Calu3 (cell line): Measurements from ENCODE around the gene HLA-B. TPM values are rescaled to one million over a fixed set of nuclear protein-coding genes. Genes with fewer than 3 reads are reported as not detected.
"Not testable (repeated sequence)": the region's sequence is repeated elsewhere in the genome, so short reads cannot be mapped to it uniquely, and the experiment has no call there.

Experiments
- BruUV-seq: library from RNA; stranded (reverse); fragments of 400-500 nt; replicated peaks from 2 replicates; lab custom pipeline; 2021; lab: Mats Ljungman, UMichigan
- CTCF ChIA-PET: fragments of 300-600 bp; sonication (Branson Sonifier 250); formaldehyde crosslinking; loops from one replicate; lab custom pipeline; 2022; ENCODE audit warnings: antibody characterized with exemption; lab: Charles Lee
- DNase-seq: peaks from one replicate; pipeline ENCODE4 v3.0.0; 2022
- H3K27ac Mint-ChIP-seq: one replicate; pipeline ENCODE4 v1.8.0; 2022; ENCODE audit warnings: mixed read lengths; ENCODE audit not compliant: unreplicated experiment
- H3K27me3 Mint-ChIP-seq: one replicate; pipeline ENCODE4 v1.8.0; 2022; ENCODE audit warnings: mixed read lengths; ENCODE audit not compliant: unreplicated experiment
- H3K36me3 Mint-ChIP-seq: one replicate; pipeline ENCODE4 v1.8.0; 2022; ENCODE audit warnings: mild to moderate bottlenecking, moderate library complexity, mixed read lengths; ENCODE audit not compliant: insufficient read depth, unreplicated experiment
- H3K4me1 Mint-ChIP-seq: one replicate; pipeline ENCODE4 v1.8.0; 2022; ENCODE audit warnings: mild to moderate bottlenecking, low read depth, mixed read lengths; ENCODE audit not compliant: unreplicated experiment
- H3K4me3 Mint-ChIP-seq: one replicate; pipeline ENCODE4 v1.8.0; 2022; ENCODE audit warnings: mild to moderate bottlenecking, low read depth, moderate library complexity, mixed read lengths; ENCODE audit not compliant: unreplicated experiment
- H3K9me3 Mint-ChIP-seq: one replicate; pipeline ENCODE4 v1.8.0; 2022; ENCODE audit warnings: low read depth, mixed read lengths; ENCODE audit not compliant: unreplicated experiment
- CTCF ChIP-seq: fragments of 200-600 bp; IDR thresholded peaks from one replicate; pipeline ENCODE4 v1.8.0; 2022; ENCODE audit warnings: antibody characterized with exemption; ENCODE audit not compliant: unreplicated experiment
- intact Hi-C: fragments of 100-400 bp; cut with micrococcal nuclease; formaldehyde crosslinking; loops from one replicate; pipeline ENCODE4 v1.10.0; 2022; ENCODE audit not compliant: unreplicated experiment
- total RNA-seq: library from RNA; stranded (reverse); gene quantifications from 2 replicates; pipeline ENCODE4 v1.2.3, GENCODE V29; 2022

The HLA-B gene
- total RNA-seq, 1 experiment from 2014 or later: 1,078 TPM

- H3K4me3 Mint-ChIP-seq: no peak overlapping the region
- no peaks in the 10 kb centered on the region for H3K4me1 Mint-ChIP-seq
- H3K27me3 Mint-ChIP-seq: peaks cover 67% of the 10 kb centered on the region
- CTCF ChIA-PET: interaction anchor here (4.3 kb wide), 1 partner anchor 10 kb away, joined by 20 read pairs; no protein-coding TSS in a partner anchor
- DNase-seq: no peak
- intact Hi-C loops: no loop called here
- BruUV-seq: no TSS peak
- no peak for TF ChIP-seq CTCF
- peaks cover 5% of the 10 kb centered on the region for H3K9me3 Mint-ChIP-seq
- H3K36me3 Mint-ChIP-seq: no peaks in the 10 kb centered on the region
- H3K27ac Mint-ChIP-seq: no peak overlapping the region
These were observed 20.1 kb upstream of the HLA-B start for GRCh38 chr6:31377029-31377428.

- peaks cover 65% of the 10 kb centered on the region for H3K27me3 Mint-ChIP-seq
- no peak for DNase-seq
- no peaks in the 10 kb centered on the region for H3K36me3 Mint-ChIP-seq
- CTCF ChIA-PET: interaction anchor here (4.3 kb wide), 1 partner anchor 9 kb away, joined by 20 read pairs; no protein-coding TSS in a partner anchor
- no peaks in the 10 kb centered on the region for H3K4me1 Mint-ChIP-seq
- no peak overlapping the region for H3K27ac Mint-ChIP-seq
- H3K9me3 Mint-ChIP-seq: peaks cover 7% of the 10 kb centered on the region
- TF ChIP-seq CTCF: no peak
- intact Hi-C loops: no loop called here
- no TSS peak for BruUV-seq
- no peak overlapping the region for H3K4me3 Mint-ChIP-seq
These were observed 18.7 kb upstream of the HLA-B start for GRCh38 chr6:31375699-31376098.

GRCh38 chr6:31374118-31374517 is 17.1 kb upstream of the HLA-B start:
- H3K27me3 Mint-ChIP-seq: peaks cover 65% of the 10 kb centered on the region
- H3K4me3 Mint-ChIP-seq, DNase-seq, BruUV-seq, H3K27ac Mint-ChIP-seq, H3K9me3 Mint-ChIP-seq, CTCF ChIA-PET, intact Hi-C loops, H3K36me3 Mint-ChIP-seq, H3K4me1 Mint-ChIP-seq: not testable (repeated sequence)
- peak; percentile 24 for TF ChIP-seq CTCF

GRCh38 chr6:31368461-31368860 is 11.5 kb upstream of the HLA-B start:
- H3K27ac Mint-ChIP-seq: no peak overlapping the region
- H3K4me1 Mint-ChIP-seq: peaks cover 9% of the 10 kb centered on the region
- no peak for TF ChIP-seq CTCF
- no peak for DNase-seq
- intact Hi-C loops: no loop called here
- CTCF ChIA-PET: interaction anchor here (3.2 kb wide), 1 partner anchor 171 kb away, joined by 77 read pairs; no protein-coding TSS in a partner anchor
- no TSS peak for BruUV-seq
- peaks cover 7% of the 10 kb centered on the region for H3K9me3 Mint-ChIP-seq
- no peak overlapping the region for H3K4me3 Mint-ChIP-seq
- H3K27me3 Mint-ChIP-seq: peaks cover 98% of the 10 kb centered on the region
- peaks cover 5% of the 10 kb centered on the region for H3K36me3 Mint-ChIP-seq
